Central memory CD8-positive, alpha-beta T cell (primary cell): ENCODE results near the gene PDE5A.

ENCODE experiments used
- ATAC-seq: fragments of 150-1000 bp; cut with Tn5 transposase; replicated peaks from 2 replicates; pipeline ENCODE4 v1.10.0; 2022; ENCODE audit warnings: mild to moderate bottlenecking, moderate FRiP score, moderate number of reproducible peaks; ENCODE audit not compliant: poor library complexity, severe bottlenecking; ENCODE audit errors: extremely low read depth
- DNase-seq, 2 donors: peaks; one replicate each; pipeline ENCODE4 v3.0.0; 2021; ENCODE audit warnings: low spot score in 2 of 2
- H3K27ac Mint-ChIP-seq: one replicate; pipeline ENCODE4 v1.8.0; 2022; ENCODE audit warnings: low read depth, mild to moderate bottlenecking, moderate library complexity, mixed read lengths
- H3K27me3 Mint-ChIP-seq: one replicate; pipeline ENCODE4 v1.8.0; 2022; ENCODE audit warnings: mixed read lengths
- H3K36me3 Mint-ChIP-seq: one replicate; pipeline ENCODE4 v1.8.0; 2022; ENCODE audit warnings: mild to moderate bottlenecking, moderate library complexity, mixed read lengths; ENCODE audit not compliant: insufficient read depth
- H3K4me1 Mint-ChIP-seq: one replicate; pipeline ENCODE4 v1.8.0; 2022; ENCODE audit warnings: mixed read lengths
- H3K4me3 Mint-ChIP-seq: one replicate; pipeline ENCODE4 v1.8.0; 2022; ENCODE audit warnings: mild to moderate bottlenecking, moderate library complexity, mixed read lengths
- H3K9me3 Mint-ChIP-seq: one replicate; pipeline ENCODE4 v1.8.0; 2022; ENCODE audit warnings: mixed read lengths

PDE5A gene

GRCh38 chr4:119598521-119598920 is 30.1 kb downstream of the PDE5A start:
- no peak for ATAC-seq
- no peaks in the 10 kb centered on the region for H3K36me3 Mint-ChIP-seq
- H3K27me3 Mint-ChIP-seq: no peaks in the 10 kb centered on the region
- no peak overlapping the region for H3K4me3 Mint-ChIP-seq
- H3K9me3 Mint-ChIP-seq: peaks cover 11% of the 10 kb centered on the region
- no peak overlapping the region for H3K27ac Mint-ChIP-seq
- no peak for DNase-seq
- H3K4me1 Mint-ChIP-seq: no peaks in the 10 kb centered on the region

DNA sequence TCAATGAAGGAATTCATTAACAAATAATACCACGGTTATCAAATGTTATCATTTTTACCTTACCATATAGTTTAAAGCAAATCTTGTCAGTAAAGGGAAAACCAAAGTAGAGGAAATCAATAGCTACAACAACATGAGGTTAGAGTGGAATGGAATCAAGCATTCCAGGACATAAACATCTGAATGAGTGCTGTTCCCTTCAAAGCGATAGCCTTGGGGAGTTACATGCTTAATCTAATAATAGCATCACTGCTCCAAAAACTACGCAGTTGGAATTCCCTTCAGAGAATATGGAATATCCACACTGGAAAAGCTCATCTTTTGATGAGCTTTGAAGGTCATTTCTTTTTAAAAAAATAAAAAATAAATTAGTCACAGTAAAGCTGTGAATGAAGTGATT is 31.2 kb downstream of the PDE5A start:
- H3K36me3 Mint-ChIP-seq: no peaks in the 10 kb centered on the region
- DNase-seq: no peak
- ATAC-seq: no peak
- no peaks in the 10 kb centered on the region for H3K27me3 Mint-ChIP-seq
- H3K27ac Mint-ChIP-seq: no peak overlapping the region
- no peak overlapping the region for H3K4me3 Mint-ChIP-seq
- peaks cover 11% of the 10 kb centered on the region for H3K9me3 Mint-ChIP-seq
- H3K4me1 Mint-ChIP-seq: no peaks in the 10 kb centered on the region

DNA sequence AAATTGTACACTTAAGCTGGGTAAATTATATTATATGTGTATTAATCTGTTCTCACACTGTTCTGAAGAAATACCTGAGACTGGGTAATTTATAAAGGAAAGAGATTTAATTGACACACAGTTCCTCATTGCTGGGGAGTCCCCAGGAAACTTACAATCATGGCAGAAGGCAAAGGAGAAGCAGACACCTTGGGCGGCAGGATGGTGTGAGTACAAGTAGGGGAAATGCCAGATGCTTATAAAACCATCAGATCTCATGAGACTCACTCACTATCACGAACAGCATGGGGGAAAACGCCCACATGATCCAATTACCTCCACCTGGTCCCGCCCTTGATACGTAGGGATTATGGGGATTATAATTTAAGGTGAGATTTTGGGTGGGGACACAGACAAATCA is 34.9 kb downstream of the PDE5A start:
- Mint-ChIP-seq H3K36me3 (peaks cover 3% of the 10 kb centered on the region), H3K9me3 (peaks cover 6% of the 10 kb centered on the region), H3K27me3 (no peaks in the 10 kb centered on the region), H3K4me3 (no peak overlapping the region), H3K4me1 (no peaks in the 10 kb centered on the region), H3K27ac (no peak overlapping the region)
- ATAC-seq (no peak), DNase-seq (no peak)

DNA sequence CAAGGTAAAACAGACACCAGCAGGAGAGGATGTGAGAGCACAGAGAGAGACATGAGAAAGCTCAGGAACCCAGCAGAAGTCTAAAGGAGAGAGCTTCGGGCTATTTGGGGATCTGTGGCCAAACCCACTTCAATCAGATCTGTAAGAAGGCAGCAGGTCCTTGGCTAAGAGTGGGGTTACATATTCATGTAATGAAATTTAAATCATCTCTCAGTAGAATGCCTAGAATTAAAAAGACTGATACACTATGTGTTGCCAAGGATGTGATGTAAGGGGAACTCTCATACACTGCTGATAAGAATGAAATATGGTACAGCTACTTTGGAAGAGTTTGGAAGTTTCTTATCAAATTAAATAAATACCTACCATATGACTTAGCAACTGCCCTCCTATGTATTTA is 35.8 kb downstream of the PDE5A start:
- no peaks in the 10 kb centered on the region for H3K27me3 Mint-ChIP-seq
- ATAC-seq (no peak), DNase-seq (no peak)
- H3K36me3 Mint-ChIP-seq: peaks cover 3% of the 10 kb centered on the region
- no peak overlapping the region for H3K27ac Mint-ChIP-seq
- no peak overlapping the region for H3K4me3 Mint-ChIP-seq
- no peaks in the 10 kb centered on the region for H3K9me3 Mint-ChIP-seq
- no peaks in the 10 kb centered on the region for H3K4me1 Mint-ChIP-seq

DNA sequence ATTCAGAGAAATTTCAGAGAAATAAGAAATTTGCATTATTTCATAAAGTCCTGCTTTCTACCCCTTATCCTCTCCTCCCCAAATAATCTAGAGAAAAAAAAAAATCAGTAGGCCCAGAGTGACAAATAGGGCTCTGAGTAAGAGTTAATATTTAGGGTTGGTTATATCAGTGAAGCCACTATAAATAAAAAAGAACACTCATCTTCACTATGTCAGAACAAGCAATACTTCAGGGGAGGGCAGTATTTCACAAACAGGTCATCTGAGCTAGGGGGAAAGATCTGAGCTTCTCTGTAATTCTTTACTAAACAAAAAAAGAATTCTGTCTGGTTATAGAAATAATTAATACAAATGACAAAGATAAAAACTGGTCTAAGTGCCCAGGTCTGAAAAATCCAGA is 39.4 kb downstream of the PDE5A start:
- H3K9me3 Mint-ChIP-seq: no peaks in the 10 kb centered on the region
- H3K36me3 Mint-ChIP-seq: peaks cover 3% of the 10 kb centered on the region
- DNase-seq: no peak
- no peaks in the 10 kb centered on the region for H3K4me1 Mint-ChIP-seq
- no peaks in the 10 kb centered on the region for H3K27me3 Mint-ChIP-seq
- no peak for ATAC-seq
- H3K27ac Mint-ChIP-seq: no peak overlapping the region
- no peak overlapping the region for H3K4me3 Mint-ChIP-seq

DNA sequence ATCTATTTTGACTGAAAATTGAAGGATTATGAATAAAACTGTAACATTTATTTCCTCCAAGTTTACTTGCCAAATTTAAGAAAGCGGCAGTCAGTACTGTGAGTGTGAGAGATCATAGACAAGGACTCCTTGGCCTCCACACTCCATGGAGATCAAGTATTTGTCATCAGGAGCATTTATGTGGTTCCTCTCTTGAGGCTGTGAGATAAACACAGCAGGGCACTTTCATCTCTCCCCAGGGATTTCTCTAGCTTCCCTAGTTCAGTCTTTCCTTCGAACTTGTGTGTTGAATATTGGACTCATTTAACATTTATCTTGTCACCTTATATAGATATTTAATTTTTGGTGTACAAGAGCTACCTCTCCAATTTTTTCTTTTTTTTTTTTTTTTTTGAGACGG is 40.8 kb downstream of the PDE5A start:
- DNase-seq: no peak
- Mint-ChIP-seq H3K4me3 (no peak overlapping the region), H3K36me3 (peaks cover 3% of the 10 kb centered on the region), H3K27me3 (no peaks in the 10 kb centered on the region), H3K27ac (no peak overlapping the region), H3K4me1 (no peaks in the 10 kb centered on the region), H3K9me3 (no peaks in the 10 kb centered on the region)
- ATAC-seq: no peak

- no peaks in the 10 kb centered on the region for H3K4me1 Mint-ChIP-seq
- no peak for ATAC-seq
- no peaks in the 10 kb centered on the region for H3K27me3 Mint-ChIP-seq
- no peaks in the 10 kb centered on the region for H3K9me3 Mint-ChIP-seq
- H3K36me3 Mint-ChIP-seq: peaks cover 3% of the 10 kb centered on the region
- H3K27ac Mint-ChIP-seq: no peak overlapping the region
- no peak overlapping the region for H3K4me3 Mint-ChIP-seq
- DNase-seq: no peak
Observed at GRCh38 chr4:119585771-119586170, 42.8 kb downstream of the PDE5A start.

DNA sequence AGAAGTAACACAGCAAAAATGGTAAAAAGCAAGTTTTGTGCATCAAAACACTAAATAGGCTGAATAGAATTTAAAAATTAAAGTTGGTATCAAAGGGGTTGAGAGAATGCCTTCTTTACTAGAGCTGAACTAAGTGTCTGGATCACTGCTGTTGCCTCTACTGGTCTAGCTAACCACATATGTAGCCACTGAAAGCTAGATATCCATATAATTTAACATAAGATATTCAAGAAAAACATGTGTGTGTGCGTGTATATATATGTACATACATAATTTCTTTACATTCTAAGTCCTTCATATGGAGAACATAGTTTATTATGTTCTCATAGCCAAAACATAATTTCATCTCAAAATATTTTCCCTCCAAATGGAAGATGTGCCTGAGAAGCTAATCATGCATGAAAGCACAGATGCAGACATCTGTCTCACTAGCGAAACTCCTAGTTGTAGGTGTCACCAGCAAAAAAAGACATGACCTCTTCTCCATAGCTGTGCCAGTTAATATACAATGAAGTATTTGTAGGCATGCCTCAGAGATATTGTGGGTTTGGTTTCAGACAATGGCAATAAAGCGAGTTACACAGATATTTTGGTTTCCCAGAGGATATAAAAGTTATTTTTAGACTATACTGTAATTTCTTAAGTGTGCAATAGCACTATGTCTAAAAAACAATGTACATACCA is 47.3 kb downstream of the PDE5A start:
- Mint-ChIP-seq H3K4me3 (no peak overlapping the region), H3K27ac (no peak overlapping the region), H3K27me3 (no peaks in the 10 kb centered on the region), H3K4me1 (no peaks in the 10 kb centered on the region), H3K36me3 (no peaks in the 10 kb centered on the region), H3K9me3 (peaks cover 5% of the 10 kb centered on the region)
- ATAC-seq (no peak), DNase-seq (no peak)

DNA sequence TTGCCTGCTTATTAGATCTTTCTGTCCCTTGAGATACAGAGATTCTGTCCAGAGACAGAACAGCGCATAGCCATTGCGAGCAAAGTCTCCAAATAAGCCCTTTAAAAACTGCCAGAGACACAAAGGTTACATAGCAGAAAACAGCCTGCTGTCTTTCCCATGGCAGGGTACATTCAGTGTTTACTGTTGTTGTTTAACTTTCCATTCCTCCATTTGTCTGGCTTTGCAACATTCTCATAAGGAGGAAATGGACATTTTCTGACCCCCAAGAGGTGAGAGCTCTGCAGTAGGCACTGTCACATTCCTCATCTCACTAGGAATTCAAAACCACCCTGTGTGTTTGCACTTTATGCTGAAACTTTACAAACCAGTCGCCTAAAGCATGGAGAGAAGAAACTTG is 48.3 kb downstream of the PDE5A start:
- Mint-ChIP-seq H3K27me3 (peaks cover 1% of the 10 kb centered on the region), H3K36me3 (peaks cover 3% of the 10 kb centered on the region), H3K4me3 (no peak overlapping the region), H3K27ac (no peak overlapping the region), H3K4me1 (no peaks in the 10 kb centered on the region), H3K9me3 (peaks cover 10% of the 10 kb centered on the region)
- ATAC-seq: no peak
- no peak for DNase-seq

- peaks cover 14% of the 10 kb centered on the region for H3K9me3 Mint-ChIP-seq
- no peak for ATAC-seq
Observed at GRCh38 chr4:119579823-119580222, 48.8 kb downstream of the PDE5A start.

GRCh38 chr4:119570401-119570800 is 58.2 kb downstream of the PDE5A start:
- Mint-ChIP-seq H3K4me1 (no peaks in the 10 kb centered on the region), H3K4me3 (no peak overlapping the region), H3K27me3 (peaks cover 20% of the 10 kb centered on the region), H3K9me3 (peaks cover 6% of the 10 kb centered on the region), H3K27ac (no peak overlapping the region), H3K36me3 (no peaks in the 10 kb centered on the region)
- no peak for ATAC-seq
- no peak for DNase-seq

More at GRCh38 chr4:119579823-119580222, 48.8 kb downstream of the PDE5A start:
- peaks cover 3% of the 10 kb centered on the region for H3K36me3 Mint-ChIP-seq
- no peak overlapping the region for H3K4me3 Mint-ChIP-seq
- H3K27ac Mint-ChIP-seq: no peak overlapping the region
- H3K27me3 Mint-ChIP-seq: peaks cover 6% of the 10 kb centered on the region
- H3K4me1 Mint-ChIP-seq: no peaks in the 10 kb centered on the region
- DNase-seq: no peak

- Mint-ChIP-seq H3K27ac (no peak overlapping the region), H3K27me3 (no peaks in the 10 kb centered on the region), H3K9me3 (peaks cover 13% of the 10 kb centered on the region), H3K4me3 (no peak overlapping the region), H3K4me1 (no peaks in the 10 kb centered on the region), H3K36me3 (peaks cover 4% of the 10 kb centered on the region)
- DNase-seq (no peak), ATAC-seq (no peak)
Observed at GRCh38 chr4:119564106-119564505, 64.5 kb downstream of the PDE5A start.

- no peak for DNase-seq
- Mint-ChIP-seq H3K27me3 (no peaks in the 10 kb centered on the region), H3K4me3 (no peak overlapping the region), H3K9me3 (peaks cover 7% of the 10 kb centered on the region), H3K4me1 (no peaks in the 10 kb centered on the region), H3K36me3 (peaks cover 4% of the 10 kb centered on the region), H3K27ac (no peak overlapping the region)
- no peak for ATAC-seq
Observed at GRCh38 chr4:119559044-119559647, 69.5 kb downstream of the PDE5A start.
